Stimulated activated CD4-positive, alpha-beta T cell treated with anti-CD3 and anti-CD28 coated beads, TNF-alpha, amount 100 ng/mL, for 4 hours (primary cell): ENCODE results near the gene CCDC30.

Source experiments
- DNase-seq, 3 experiments: peaks; one replicate each; pipeline ENCODE4 v3.0.0-alpha.2; 2020; ENCODE audit warnings: low read depth in 3 of 3

The CCDC30 gene

DNA sequence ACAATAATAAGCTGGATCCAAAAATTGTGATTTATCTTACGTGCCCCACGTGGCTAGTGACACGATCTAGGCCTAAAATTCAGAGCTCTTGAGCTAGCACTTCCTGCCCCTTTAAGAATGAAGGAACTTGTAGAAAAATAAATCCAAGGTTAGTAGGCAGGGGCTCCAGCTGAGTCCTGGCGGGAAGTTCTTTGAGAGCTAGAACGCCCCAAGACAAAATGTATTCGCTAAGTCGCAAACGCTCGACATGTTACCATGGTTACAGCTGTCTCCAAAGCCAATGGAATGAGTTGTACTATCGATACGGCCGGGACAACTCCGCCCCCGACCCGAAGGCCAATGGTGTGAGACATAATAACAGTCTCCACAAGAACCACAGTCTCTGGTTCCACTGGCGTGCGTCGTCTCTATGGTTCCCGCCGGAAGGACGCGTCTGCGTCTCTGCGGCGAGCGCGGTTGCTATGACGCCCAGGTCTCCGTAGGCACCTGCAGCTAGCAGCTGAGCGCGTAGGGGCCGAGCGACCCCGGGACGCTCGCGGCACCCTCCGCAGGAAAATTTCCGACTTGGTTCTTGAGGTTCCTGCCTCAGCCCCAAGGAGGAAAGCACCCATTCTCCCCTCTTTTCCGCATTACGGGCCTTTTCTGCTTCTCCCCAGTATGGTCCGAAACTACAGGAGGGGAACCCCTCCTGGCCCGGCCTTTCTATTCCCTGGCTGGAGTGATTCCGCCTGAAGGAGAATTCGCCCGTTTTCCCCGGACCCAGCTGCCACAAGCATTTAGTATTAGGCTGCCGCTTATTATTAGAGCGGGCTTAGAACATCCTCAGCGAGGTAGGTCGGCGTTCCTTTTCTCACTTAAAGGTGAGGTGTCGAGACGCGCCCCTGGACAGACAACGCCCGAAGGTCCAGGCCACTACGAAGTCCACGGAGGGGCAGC, at the start of gene CCDC30:
CCDC30 (plus strand) TSS at position 459 of the 936 bp plus-strand sequence. CDS start 17,266 bp downstream, outside the sequence.
- peak; percentile 75 to 92 (median 91) for DNase-seq

DNA sequence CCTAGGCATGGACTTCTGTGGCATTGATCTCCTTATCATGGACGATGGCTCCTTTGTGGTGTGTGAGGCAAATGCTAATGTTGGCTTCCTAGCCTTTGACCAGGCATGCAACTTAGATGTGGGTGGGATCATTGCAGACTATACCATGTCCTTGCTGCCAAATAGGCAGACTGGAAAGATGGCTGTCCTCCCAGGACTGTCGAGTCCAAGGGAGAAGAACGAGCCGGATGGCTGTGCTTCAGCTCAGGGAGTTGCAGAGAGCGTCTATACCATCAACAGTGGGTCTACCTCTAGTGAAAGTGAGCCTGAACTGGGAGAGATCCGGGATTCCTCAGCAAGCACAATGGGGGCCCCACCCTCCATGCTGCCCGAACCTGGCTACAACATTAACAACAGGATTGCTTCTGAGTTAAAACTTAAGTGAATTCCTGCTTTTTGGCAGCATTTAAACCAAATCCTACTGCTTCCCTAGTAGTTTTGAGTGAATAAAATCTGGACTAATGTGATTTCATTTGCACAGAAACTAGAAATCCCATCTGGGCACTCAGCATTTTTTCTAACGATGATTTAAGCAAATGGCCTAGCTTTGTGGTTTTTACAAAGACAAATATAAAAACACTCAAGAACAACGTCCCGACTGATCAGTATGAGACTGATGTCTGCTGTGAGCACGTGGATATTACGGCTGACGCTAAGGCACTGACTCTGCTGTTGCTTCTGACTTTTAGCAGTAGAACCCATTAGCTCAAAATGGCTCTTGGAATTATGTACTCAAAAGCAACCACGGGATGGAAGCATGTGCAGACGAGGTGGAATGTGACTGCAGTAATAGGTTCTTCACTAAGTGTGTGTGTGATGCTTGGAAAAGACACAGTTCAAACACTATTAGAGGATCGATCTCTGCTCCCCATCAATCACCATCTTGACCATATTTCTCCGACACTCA, 48.3 kb upstream of the CCDC30 start:
- DNase-seq: no peak

DNA sequence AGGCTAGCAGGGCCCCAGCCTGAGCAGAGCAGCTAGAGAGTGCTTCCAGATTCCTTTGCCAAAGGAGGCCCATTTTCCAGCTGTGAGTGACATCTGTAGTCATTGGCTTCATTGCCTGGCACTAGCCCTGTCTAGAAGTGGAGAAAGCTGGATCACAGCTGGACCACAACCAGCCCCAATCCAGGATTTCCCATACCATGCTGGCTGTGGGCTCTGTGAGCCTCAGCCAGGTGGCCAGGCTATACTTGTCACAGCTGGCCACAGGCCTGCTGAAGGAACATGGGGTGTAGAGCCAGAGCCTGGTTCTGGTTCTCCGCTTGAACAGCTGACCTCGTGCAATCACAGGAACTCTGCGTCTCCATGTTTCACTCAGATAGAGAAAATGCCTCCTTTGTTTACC, 45.9 kb upstream of the CCDC30 start:
- DNase-seq: no peak

DNA sequence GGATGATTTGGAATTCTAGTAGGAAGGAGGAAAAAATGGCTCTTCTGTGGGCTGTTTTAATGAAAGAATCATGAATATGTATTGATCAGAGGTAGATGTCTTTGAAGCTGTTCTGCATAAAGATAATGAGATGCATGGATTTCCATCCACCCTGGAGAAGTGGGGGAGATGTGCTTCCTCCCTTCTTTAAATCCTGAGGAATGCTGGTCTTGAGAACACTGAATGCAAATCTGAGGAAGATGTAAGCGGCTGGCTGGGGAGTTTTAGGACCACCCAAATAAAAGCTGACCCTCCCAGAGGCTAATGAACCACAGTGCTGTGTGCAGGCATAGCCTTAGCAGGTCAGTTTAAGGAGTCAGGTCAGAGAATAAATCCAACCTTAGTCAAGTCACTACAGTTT, 44.6 kb upstream of the CCDC30 start:
- DNase-seq: no peak

DNA sequence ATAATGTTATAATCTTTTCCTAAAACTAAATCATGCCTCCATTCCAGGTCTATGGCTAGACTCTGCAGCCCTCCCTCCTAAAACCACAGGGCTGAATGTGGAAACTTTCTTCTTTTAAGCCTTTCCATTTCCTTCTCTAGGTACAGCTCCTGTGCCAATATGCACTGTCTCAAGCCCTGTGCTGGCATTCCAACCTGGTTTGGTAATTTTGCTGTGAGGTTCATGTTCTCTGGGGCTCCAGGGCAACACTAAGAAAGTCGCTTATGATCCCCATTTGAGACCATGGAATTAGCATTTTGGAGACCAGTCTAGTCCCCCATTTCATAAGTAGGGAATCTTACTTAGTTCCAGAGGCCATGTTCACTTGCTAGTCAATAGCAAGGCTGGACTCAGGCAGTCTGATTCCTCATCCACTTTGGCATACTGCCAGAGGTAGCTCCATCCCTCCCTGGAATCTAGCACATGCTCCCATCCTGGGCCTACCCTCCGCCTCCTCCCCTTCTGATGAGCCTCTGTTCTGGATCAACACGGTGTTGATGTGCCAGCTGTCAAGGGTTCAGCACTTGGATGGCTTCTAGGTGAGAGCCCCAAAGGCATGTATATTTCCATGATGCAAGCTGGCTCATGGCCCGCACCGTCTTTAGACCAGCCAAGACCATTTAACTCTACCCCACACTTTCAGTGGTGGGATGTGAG, 43.8 kb upstream of the CCDC30 start:
- no peak for DNase-seq

DNA sequence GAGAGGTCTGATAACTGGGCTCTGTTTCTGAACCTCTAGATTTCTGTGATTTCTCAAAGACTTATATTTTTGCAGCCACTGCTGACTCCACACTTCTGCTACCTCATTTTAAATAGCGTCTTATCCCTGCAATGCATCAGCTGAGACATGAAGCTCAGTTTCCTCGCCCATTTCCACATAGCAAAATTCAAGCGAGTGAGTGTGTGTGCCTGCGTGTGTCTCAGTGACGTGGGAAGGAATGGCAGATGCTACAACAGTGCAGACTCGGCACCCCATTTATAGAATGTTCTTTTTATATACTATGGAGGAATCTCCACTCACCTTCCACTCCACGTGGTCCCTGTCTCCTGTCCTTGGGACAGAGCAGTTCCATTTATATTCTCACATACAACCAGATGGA, 43.0 kb upstream of the CCDC30 start:
- no peak for DNase-seq

DNA sequence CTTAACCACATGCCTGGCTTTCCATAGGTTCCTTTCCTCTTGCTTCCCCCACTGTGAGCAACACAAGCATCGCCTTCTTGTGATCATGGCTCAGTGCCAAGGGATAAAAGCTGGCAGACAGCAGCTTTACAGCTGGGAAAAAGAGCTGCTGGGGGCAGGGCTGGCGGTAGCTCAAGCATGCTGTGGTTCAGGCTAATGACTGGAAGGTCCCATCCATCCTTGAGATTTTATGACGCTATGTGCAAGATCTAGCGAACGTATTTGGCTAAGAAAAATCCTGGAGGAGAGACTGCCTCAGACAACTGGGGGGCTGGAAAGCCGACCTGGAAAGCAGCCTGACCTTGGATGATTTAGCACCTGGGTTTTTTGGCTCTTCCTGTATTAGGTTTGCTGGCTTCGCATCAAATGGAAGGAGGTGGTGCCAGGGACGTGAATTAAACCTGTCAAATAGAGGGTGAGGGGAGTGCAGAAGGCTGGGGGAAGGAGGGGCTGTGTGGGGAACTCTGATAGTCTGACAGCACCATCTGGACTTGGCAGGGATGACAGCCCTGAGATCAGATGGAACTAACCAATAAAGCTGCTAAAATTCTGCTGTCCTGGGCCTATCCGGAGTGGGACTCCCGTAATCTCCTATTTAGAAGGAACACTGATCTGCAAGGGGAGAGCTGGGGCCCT, 42.0 kb upstream of the CCDC30 start:
- DNase-seq: no peak

GRCh38 chr1:42422737-42423136, 40.3 kb upstream of the CCDC30 start:
- no peak for DNase-seq

DNA sequence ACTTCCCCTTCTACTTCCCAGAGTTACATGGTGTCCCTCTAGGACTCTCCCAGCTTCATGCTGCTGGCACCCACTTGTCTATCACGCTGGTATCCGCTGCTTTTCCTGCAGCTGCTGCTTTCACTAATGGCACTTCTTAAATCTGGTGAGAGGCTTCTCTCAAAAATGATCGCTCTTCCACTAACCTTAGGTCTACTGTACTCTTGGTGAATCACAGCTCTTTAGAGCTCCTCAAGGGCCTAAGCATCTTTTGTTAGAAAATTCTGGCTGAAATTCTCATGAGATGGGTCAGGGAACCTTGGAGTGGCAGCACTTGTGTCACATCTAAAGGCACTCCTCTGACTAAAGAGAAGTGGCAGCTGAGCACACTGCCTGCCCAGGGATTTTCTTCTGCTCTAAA, 39.4 kb upstream of the CCDC30 start:
- DNase-seq: no peak

GRCh38 chr1:42424201-42424600, 38.9 kb upstream of the CCDC30 start:
- DNase-seq: no peak

GRCh38 chr1:42427240-42427639, 35.8 kb upstream of the CCDC30 start:
- no peak for DNase-seq

- no peak for DNase-seq
Measured at GRCh38 chr1:42429603-42430002, 33.5 kb upstream of the CCDC30 start.

GRCh38 chr1:42430286-42431135, 32.6 kb upstream of the CCDC30 start:
- no peak for DNase-seq

- DNase-seq: no peak
Measured at GRCh38 chr1:42431514-42431913, 31.6 kb upstream of the CCDC30 start.

DNA sequence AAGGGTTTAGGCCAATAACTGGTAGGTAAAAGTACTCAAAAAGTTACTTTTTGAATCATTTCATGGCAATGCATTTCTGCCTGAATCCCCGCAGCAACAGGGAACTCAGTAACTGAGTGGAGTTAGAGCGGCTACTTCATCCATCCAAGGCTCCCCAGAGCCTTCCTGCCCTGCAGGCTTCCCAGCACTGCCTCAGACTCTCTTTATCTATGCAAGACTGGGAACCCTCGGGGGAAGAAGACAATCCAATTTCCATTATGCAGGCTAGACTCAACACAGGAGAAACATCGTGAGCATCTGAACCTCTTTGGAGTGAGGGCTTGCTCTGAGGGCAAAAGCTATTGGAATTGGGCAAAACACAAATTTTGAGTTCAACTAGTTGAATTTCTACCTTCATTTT, 30.4 kb upstream of the CCDC30 start:
- DNase-seq: no peak

DNA sequence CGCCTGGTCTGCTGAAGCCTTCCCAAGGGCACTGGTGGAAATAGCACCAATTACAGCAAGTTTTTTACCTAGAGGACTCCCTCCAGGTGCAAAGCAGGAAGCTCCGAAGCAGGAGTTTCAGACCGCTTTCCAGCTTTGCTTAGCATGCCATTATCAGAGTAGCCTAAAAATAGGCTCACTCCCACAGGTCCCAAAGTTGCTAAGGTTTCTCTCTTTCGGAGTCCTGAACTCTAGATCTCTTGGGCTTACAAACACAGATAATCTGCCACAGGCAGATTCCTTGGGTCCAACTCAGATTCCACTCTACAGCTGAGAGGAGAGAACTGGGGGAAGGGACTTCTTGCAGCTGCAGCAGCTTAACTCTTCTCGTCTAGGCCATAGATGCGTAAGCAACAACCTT, 29.7 kb upstream of the CCDC30 start:
- no peak for DNase-seq

GRCh38 chr1:42434340-42434739, 28.7 kb upstream of the CCDC30 start:
- DNase-seq: no peak

DNA sequence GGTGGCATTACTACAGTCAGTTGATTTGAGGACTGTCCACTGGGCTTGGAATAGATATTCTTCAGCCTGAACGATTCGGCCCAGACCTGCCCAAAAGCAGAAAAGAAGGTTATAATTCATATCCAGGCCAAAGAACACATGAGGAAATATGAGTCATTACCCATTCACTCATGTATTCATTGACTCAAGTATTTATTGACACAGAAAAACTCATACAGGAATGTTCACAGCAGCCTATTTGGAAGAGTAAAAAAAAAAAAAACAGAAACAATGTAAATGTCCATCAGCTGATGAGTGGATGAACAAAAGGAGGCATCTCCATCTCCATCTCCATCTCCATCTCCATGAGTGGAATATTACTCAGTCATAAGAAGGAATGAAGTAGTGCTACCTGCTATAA, 23.1 kb upstream of the CCDC30 start:
- DNase-seq: no peak

DNA sequence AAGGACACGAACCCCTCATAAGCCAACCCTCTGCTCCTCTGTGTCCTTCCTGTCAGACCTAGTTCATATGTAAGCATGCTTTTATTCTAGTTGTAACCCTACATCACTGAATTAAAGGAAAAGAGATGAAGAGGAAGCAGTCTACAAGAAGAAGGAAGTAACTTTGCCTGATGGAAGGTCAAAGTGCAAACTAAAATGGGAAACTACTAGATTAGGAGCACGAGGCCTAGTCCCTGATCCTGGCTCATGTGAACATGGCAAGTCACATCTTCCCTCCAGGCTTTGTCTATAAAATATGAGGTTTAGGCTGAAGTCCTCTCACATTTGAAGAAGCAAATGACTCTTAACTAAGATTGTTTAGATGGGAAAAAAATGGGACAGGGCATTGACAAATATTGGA, 20.4 kb upstream of the CCDC30 start:
- DNase-seq: no peak

GRCh38 chr1:42449256-42449655, 13.8 kb upstream of the CCDC30 start:
- DNase-seq: no peak
